NCI-H82 treated with DMSO at 0.1 percent for 48 hours (cell line): ENCODE data around the gene ZDHHC24.

Experiments used
- DNase-seq: peaks from one replicate; lab custom pipeline; 2025; ENCODE audit not compliant: unreplicated experiment; lab: John Stamatoyannopoulos, UW

Gene ZDHHC24

GRCh38 chr11:66475349-66476172, 70.3 kb downstream of the ZDHHC24 start:
- no peak for DNase-seq

- no peak for DNase-seq
These were observed 72.0 kb downstream of the ZDHHC24 start for GRCh38 chr11:66473608-66474515.

GRCh38 chr11:66473167-66473566, 72.7 kb downstream of the ZDHHC24 start:
- DNase-seq, result no peak

GRCh38 chr11:66472054-66472453, 73.8 kb downstream of the ZDHHC24 start:
- DNase-seq, result no peak

- no peak for DNase-seq
These were observed 74.7 kb downstream of the ZDHHC24 start for GRCh38 chr11:66471142-66471541.
